MV-4-11 (cell line): Measurements from ENCODE around the gene GP1BA.

Experiments
- DNase-seq: peaks from one replicate; lab custom pipeline; 2025; lab: John Stamatoyannopoulos, UW

The GP1BA gene

DNA sequence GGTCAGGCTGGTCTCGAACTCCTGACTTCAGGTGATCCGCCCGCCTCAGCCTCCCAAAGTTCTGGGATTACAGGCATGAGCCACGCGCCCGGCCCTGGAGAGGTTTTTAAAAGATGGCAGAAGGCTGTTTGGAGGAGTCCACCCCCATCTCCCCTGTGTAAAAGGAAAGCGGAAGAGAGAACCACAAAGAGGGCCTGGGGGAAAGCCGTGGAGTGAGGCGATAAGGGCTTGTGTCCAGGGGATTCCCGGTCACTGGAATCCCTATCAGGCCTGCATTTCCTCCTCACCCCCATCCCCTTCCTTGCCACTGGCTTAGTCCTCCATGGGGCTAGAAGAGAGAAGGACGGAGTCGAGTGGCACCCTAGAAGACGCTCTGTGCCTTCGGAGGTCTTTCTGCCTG is at the start of gene GP1BA:
TSS of gene GP1BA (plus strand) at position 315 of the 400 bp plus-strand sequence. CDS start 328 bp downstream, outside the sequence.
- no peak for DNase-seq

DNA sequence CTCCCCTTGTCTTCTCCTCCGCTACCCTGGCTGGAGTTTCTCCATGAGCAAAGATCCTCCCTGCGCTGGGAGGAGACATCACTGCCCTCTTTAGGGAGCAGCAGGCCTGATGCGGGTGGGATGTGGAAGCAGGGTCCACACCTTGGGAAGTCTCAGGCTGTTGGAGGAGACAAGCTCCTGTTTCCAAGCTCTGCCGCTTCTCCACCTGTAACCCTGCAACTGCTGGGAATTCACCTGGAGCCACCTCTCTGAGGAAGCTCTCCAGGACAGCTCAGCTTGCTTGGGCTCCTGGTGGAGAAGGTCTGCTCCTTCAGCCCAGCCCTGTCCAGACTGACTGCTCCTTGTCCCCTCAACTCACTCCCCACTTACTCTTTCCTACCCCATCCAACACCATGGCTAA is 47.6 kb upstream of the GP1BA start:
- DNase-seq = no peak

DNA sequence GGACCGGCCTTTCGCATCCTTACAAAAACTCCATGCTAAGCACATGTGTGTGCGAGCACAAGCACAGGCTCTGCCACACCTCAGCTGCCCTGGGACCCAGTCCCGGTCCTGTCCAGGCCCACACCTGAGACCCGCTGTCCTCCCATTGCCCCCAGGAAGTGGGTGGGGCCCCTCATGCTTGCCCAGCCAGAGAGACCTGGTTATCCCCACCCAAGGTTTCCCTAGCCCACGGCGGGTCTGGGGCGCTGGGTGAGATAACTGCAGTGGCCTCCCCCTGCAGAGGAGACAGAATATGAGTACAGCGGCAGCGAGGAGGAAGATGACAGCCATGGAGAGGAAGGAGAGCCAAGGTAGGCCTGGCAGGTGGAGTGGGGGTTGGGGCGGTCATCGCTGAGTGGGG is 45.2 kb upstream of the GP1BA start:
- DNase-seq = no peak

DNA sequence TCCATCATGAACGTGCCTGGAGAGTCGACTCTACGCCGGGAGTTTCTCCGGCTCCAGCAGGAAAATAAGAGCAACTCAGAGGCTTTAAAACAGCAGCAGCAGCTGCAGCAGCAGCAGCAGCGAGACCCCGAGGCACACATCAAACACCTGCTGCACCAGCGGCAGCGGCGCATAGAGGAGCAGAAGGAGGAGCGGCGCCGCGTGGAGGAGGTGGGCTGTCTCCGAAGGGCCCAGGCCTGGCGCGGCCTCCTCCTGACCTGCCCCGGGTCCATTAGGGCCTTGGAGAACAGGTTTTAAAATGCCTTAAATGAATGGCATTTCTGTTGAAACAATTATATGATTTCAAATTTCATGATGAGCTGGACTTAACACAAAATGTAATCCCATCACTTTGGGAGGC is 44.5 kb upstream of the GP1BA start:
- no peak for DNase-seq

DNA sequence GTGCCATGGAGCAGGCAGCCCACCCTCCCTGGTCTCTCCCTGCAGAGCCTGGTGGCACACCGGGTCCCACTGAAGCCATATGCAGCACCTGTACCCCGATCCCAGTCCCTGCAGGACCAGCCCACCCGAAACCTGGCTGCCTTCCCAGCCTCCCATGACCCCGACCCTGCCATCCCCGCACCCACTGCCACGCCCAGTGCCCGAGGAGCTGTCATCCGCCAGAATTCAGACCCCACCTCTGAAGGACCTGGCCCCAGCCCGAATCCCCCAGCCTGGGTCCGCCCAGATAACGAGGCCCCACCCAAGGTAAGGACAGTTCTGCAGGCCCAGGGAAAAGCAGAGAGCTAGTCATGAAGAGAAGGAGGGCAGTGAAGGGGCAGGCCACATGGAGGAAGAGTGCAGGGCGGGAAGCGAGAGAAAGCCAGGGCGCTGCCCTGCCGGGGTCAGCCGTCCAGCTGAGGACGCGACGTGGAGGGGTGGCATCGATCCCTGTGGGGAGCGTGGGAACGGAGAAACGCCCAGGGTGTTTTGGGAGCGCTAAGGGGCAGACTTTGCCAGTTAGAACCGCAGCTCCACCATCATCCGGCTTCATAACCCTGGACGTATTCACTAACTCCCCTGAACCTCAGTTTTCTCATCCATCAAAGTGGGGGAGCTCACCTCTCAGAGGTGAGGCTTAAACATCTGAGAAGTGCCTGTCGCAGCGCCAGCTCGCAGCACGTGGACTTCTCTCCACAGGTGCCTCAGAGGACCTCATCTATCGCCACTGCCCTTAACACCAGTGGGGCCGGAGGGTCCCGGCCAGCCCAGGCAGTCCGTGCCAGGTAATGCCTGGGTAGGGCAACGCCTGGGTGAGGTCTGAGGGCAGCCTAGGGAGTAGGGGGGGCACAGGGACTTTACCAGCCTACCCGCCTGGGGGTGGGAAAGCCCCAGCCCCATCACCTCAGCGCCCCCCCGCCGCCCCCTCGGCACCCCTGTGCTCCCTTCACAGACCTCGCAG is 40.4 kb upstream of the GP1BA start:
- no peak for DNase-seq

DNA sequence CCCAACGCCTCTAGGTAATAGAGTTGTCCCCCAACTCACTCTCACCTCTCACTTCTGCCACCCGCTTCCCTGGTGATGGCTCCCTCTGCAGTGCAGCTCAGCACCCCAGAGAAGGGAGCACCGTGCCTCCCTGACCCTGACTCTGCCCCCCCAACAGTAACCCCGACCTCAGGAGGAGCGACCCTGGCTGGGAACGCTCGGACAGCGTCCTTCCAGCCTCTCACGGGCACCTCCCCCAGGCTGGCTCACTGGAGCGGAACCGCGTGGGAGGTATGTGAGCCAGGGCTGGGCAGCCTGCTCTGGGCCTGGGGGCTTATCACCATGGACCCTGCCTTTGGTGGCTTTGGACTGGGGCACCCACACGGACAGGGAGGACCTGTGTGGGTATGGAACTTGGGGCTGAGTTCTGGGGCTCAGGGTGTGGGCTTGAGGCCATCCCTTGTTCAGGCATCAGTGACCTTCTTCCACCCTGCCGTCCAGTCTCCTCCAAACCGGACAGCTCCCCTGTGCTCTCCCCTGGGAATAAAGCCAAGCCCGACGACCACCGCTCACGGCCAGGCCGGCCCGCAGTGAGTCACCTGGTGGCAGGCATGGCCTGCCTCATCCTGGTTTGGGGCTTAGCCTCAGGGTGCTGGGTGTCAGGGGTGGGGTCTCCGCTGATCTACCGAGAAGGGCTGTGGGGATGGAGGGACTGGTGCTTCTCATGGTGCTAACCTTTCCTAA is 39.4 kb upstream of the GP1BA start:
- DNase-seq = no peak

DNA sequence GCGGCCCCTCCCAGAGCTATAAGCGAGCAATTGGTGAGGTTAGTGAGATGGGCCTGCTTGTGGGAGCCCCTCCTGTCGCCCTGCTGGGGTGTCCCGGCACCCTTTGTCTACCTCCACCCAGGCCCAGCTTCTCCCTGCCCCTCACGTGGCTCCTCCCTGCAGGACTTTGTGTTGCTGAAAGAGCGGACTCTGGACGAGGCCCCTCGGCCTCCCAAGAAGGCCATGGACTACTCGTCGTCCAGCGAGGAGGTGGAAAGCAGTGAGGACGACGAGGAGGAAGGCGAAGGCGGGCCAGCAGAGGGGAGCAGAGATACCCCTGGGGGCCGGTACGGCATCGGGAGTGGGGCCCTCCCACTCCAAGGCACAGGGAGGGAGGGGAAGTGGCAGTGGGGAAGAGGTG is 38.8 kb upstream of the GP1BA start:
- no peak for DNase-seq

DNA sequence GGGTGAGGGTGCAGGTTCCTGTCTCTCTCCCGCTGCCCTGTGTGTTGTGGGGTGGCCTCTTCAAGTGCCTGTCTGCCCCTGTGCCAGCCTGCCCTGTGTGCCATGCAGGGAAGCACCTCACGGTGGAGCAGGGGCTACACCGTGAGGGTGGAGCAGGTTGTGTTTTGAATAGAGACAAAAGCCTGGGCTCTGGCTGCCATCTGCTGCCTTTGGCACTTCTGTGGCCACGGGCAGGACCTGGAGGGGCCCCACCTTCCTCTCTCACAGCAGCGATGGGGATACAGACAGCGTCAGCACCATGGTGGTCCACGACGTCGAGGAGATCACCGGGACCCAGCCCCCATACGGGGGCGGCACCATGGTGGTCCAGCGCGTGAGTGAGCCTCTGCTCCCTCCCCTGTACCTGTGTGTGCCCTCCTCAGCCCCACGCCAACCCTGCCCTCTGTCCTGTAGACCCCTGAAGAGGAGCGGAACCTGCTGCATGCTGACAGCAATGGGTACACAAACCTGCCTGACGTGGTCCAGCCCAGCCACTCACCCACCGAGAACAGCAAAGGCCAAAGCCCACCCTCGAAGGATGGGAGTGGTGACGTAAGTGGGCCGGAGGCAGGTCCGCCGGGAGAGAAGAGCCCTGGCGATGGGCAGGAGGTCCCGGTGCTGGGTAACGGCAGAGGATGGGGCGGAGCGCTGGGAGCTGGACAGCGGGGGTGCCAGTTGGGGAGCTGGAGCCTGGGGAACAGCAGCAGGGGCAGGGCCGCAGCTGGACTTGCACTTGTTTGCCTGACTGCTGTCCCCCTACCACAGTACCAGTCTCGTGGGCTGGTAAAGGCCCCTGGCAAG is 38.1 kb upstream of the GP1BA start:
- no peak for DNase-seq

DNA sequence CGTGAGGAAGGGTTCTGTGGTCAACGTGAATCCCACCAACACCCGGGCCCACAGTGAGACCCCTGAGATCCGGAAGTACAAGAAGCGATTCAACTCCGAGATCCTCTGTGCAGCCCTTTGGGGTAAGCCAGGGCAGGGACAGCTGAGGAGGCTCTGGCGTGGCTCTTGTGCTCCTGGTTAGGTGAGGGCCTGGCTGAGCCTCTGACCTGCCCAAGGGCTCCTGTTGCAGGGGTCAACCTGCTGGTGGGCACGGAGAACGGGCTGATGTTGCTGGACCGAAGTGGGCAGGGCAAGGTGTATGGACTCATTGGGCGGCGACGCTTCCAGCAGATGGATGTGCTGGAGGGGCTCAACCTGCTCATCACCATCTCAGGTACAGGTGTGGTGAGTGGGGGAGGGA is 37.0 kb upstream of the GP1BA start:
- DNase-seq = no peak

DNA sequence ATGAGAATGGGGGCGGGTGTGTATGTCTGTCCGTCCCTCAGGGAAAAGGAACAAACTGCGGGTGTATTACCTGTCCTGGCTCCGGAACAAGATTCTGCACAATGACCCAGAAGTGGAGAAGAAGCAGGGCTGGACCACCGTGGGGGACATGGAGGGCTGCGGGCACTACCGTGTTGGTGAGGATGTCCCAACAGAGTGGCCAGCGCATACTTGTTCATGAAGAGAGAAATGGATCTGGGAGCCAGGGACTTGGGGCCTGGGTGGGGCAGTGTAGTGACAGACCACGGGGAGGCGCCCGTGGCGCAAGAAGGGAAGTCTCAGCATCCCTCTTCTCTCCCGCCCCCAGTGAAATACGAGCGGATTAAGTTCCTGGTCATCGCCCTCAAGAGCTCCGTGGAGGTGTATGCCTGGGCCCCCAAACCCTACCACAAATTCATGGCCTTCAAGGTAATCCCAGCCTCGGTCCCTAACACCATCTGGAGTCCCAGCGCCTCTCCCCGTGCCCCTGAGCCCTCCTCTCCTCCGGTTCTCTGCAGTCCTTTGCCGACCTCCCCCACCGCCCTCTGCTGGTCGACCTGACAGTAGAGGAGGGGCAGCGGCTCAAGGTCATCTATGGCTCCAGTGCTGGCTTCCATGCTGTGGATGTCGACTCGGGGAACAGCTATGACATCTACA is 36.3 kb upstream of the GP1BA start:
- DNase-seq = peak; percentile 17

DNA sequence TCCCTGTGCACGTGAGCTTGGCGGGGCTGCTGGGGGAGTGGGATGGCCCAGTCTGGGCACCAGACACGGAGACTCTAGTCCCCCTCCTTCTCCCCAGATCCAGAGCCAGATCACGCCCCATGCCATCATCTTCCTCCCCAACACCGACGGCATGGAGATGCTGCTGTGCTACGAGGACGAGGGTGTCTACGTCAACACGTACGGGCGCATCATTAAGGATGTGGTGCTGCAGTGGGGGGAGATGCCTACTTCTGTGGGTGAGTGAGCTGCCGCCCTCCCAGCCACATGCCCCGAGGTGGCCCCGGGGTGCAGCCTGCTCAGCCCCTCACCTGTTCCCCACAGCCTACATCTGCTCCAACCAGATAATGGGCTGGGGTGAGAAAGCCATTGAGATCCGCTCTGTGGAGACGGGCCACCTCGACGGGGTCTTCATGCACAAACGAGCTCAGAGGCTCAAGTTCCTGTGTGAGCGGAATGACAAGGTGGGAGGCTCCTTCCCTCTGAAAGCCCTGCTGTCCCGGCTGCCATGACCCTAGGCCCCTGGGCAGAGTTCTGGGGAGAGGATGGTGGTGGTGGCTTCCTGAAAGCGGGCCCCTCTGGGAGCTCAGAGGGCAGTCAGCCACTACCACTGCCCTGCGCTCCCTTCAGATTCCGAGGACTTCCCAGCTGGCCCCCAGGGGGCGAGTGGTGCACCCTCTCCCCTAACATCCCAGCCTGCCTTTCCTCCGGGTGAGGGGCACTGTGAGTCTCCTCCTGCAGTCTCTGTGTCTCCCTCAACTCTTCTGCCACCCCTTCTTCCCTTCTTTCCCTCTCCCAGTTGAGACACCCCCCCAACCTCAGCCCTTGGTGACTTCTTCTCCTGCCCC is 35.5 kb upstream of the GP1BA start:
- DNase-seq = no peak

DNA sequence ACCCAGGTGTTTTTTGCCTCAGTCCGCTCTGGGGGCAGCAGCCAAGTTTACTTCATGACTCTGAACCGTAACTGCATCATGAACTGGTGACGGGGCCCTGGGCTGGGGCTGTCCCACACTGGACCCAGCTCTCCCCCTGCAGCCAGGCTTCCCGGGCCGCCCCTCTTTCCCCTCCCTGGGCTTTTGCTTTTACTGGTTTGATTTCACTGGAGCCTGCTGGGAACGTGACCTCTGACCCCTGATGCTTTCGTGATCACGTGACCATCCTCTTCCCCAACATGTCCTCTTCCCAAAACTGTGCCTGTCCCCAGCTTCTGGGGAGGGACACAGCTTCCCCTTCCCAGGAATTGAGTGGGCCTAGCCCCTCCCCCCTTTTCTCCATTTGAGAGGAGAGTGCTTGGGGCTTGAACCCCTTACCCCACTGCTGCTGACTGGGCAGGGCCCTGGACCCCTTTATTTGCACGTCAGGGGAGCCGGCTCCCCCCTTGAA is 34.8 kb upstream of the GP1BA start:
- no peak for DNase-seq

DNA sequence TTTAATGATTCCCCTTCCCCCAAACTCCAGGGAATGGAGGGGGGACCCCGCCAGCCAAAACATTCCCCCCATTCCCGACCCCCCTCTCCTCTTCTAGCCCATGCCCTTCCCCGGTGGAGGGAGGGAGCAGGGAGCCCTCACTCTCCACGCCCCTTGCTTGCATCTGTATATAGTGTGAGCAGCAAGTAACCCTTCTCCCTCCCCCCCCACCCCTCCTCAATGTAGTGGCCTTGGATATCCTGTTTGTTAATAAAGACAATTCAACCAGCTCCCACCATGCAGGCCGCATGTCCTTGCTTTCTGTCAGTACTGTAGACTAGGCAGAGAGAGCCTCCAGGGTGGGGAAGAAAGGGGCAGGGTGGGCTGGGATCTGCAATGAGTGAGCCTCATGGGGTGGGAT is 34.3 kb upstream of the GP1BA start:
- DNase-seq = no peak

DNA sequence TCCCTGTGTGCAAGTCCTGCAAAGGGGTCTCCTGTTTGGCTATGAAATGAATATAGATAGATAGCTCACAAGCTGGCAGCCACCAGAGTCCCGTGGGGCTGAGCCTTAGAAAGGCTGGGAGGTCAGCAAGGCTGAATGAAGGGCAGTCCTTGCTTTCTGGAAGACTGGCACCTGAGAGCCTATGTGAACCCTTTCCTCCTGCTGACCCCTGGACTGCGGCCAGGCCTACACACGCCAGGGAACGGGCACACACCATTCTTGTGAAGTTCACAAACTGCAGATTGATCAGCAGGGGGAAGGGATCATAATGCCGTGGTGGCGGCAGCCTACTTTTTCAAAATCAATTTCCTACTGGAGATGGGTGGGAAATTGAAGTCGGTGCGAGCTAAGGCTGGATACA is 33.7 kb upstream of the GP1BA start:
- DNase-seq = no peak

DNA sequence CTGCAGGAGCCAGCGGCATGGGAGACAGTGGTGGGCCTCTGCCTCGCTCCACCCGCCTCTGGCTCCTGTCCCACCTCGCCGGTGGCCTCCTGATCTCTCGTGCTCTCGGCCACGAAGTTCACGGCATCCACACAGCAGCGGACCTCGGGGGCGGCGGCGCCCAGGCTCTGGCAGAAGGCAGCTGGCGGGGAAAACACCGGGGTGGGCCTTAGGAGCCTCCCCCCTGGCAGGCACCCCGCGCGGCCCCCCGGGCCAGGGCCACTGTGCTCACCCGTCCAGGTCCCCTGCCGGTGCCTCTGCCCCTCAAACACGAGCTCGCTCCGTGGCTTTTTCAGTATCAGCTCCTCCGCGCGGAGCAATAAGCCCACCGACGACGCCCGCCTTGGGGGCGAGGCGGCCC is 33.1 kb upstream of the GP1BA start:
- no peak for DNase-seq

DNA sequence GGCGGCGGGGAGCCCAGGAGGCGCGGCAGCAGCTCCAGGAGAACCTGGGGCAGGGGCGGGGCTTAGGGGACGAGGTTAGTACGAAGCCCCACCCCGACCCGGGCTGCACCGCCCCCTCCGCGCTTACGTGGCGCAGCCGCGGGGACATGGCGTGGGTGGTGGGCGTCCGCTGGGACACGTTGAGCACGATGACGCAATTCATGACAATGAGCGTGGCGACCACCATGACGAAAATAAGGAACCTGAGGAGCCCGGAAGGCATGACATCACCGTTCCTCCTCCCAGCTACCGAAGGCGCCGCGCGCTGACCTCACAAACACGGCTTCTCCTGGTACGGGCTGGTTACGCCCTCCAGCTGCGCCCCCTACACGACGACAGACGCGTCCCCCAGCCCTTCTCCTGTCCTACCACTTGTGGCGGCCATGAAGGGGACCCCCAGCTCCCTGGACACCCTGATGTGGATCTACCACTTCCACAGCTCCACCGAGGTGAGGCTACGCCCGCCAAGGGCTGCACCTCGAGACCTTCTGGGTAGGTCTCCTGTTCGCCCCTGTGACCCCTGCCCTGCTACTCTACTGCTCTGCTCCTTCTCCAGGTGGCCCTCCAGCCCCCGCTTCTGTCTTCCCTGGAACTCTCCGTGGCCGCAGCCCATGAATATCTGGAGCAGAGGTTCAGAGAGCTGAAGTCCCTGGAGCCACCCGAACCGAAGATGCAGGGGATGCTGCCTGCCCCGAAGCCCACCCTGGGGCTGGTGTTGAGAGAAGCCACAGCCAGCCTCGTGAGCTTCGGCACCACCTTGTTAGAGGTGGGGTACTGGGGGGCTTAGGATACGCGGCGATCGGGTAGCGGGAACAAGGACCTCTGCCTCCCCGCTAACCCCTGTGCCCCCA is 32.5 kb upstream of the GP1BA start, which contains the start of gene C17orf107:
TSS of gene C17orf107 (plus strand) at position 196 of the 890 bp plus-strand sequence. CDS start at position 423, 227 bp downstream.
- peak; percentile 62 for DNase-seq

DNA sequence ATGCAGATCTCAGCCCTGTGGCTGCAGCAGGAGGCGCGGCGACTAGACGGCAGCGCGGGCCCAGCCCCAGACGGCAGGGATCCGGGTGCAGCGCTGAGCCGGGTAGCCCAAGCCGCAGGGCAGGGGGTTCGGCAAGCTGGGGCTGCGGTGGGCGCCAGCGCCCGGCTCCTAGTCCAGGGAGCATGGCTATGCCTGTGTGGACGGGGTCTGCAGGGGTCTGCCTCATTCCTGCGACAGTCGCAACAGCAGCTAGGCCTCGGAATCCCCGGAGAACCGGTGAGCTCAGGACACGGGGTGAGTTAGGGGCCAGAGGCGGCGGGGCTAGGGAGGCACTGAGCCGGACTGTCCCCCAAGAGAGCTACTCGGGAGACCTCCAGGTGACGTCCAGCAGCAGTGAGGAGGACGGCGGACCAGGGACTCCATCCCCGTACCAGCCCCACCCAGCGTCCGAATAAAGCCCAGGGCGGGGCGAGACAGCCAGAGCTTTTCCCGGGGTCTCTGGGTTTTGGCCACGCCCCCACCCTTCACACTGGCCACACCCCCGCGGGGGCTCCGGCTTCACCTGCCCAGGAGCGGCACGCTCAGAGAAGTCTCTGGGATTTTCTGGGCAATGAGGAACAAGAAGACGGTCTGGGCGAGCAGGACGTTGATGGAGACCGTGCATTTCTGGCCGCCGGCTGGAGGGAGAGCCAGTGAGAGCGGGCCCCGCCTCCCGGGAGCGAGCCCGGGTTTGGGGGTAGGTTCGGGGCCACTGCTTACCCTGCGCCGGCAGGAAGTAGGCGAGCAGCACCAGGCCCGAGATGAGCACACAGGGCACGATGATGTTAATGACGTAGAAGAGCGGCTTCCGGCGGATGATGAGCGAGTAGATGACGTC is 31.6 kb upstream of the GP1BA start:
- DNase-seq = no peak

DNA sequence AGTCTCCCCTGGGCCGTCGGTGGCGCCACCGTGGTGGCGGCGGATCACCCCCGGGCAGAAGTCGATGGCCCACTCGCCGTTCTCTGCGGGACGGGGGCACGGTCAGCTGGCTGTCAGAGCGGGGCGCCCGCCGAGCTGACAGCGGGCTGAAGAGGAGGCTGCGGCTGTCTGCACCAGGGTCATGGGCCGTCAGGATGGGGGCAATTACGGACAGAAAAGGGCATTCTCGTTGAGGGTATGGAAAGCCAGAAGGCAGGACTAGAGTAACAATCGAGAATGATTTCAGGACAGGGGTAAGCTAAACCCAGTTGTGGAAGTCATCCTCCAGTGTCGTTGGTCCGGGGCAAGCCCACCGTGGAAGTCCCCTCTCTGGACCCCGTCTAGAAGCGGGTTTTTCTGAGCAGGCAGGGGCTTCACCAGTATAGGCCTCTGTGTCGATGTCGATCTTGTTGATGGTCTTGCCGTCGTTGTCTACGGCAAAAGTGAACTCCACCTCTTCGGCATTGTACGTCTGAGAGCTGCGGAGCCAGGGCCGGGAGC is 30.9 kb upstream of the GP1BA start:
- DNase-seq = no peak
